Stomach smooth muscle (tissue), 2 donors: ENCODE results near the gene FXYD4.
"Not testable (repeated sequence)": the region's sequence is repeated elsewhere in the genome, so short reads cannot be mapped to it uniquely, and the experiment has no call there.

ENCODE experiments used
- H3K27ac ChIP-seq: one replicate; pipeline ENCODE4 v1.7.0; 2013; ENCODE audit warnings: mild to moderate bottlenecking, low read length, inconsistent platforms
- H3K27me3 ChIP-seq, 2 donors: one replicate each; pipeline ENCODE4 v1.7.0; 2013; ENCODE audit warnings: low read length in 2 of 2; ENCODE audit not compliant: insufficient read depth in 2 of 2, control insufficient read depth in 1 of 2
- H3K36me3 ChIP-seq, 2 donors: one replicate each; pipeline ENCODE4 v1.7.0; 2013; ENCODE audit warnings: low read length in 2 of 2; ENCODE audit not compliant: control insufficient read depth in 2 of 2, insufficient read depth in 2 of 2
- H3K4me1 ChIP-seq: one replicate; pipeline ENCODE4 v1.7.0; 2013; ENCODE audit warnings: low read length; ENCODE audit not compliant: control insufficient read depth, insufficient read depth
- H3K4me3 ChIP-seq, 2 donors: one replicate each; pipeline ENCODE4 v1.7.0; 2013; ENCODE audit warnings: low read length in 2 of 2
- H3K9ac ChIP-seq, 2 donors: one replicate each; pipeline ENCODE4 v1.7.0; 2013; ENCODE audit warnings: low read length in 2 of 2, mild to moderate bottlenecking in 1 of 2
- H3K9me3 ChIP-seq, 2 donors: one replicate each; pipeline ENCODE4 v1.7.0; 2013; ENCODE audit warnings: low read length in 2 of 2; ENCODE audit not compliant: control insufficient read depth in 2 of 2
- donor health status: healthy.
- donor health status: Pancreatic carcinoma.

FXYD4 gene

DNA sequence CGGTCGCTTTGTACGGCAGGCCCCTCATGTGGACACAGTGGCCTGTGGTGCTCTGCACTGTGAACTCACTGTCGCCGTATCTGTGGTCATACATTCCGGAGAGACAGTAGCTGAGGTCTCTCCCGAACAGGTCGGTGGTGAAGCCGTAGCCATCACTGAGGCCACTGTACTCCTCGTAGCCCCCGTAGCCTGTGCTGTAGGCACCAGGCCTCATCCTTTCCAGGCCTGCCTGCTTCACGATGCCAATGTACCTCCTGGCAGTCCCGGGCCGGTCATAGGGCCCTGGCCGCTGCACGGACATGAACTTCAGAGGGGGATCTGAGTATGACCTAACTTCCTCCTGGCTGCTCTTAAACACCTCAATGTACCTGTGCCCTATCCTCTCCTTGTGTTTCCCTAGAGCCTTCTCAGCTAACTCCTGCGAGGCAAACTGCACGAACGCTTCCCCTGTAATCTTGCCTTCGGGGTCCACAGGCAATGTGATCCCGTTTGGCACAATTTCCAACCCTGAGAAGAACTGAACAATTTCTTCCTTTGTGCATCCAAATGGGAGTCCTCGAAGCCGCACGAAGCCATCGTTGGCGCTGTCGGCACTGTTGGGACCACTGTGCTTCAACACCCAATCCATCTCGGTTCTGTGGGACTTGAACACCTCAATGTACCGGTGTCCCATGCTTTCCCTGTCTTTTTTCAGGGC is 15.7 kb downstream of the FXYD4 start:
- peaks cover 3% of the 10 kb centered on the region for H3K4me1 ChIP-seq
- H3K27me3 ChIP-seq = no peaks in the 10 kb centered on the region
- no peak overlapping the region for H3K27ac ChIP-seq
- H3K9me3 ChIP-seq = no peaks in the 10 kb centered on the region
- no peak overlapping the region for H3K9ac ChIP-seq
- H3K4me3 ChIP-seq = no peak overlapping the region
- peaks cover 40% of the 10 kb centered on the region in 2 donors for H3K36me3 ChIP-seq

DNA sequence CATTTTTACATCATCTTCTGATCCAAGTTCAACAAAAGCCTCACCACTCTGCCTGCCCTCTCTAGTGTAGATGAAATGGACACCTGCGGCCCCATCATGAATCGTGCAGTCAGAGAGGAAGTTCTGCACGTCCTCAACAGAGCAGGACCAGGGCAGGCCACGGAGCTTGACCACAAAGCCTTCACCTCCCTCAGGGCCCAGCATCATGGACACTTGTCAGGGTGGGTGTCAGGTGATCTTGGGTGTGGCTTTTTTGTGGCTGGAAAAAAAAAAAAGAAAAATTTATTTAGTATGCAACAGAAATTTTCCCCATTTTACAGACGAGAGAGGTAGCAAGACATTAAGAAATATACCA is 16.2 kb downstream of the FXYD4 start:
- Histone ChIP-seq H3K4me1 (peaks cover 3% of the 10 kb centered on the region), H3K27me3 (no peaks in the 10 kb centered on the region), H3K4me3 (no peak overlapping the region), H3K9ac (no peak overlapping the region), H3K9me3 (no peaks in the 10 kb centered on the region), H3K36me3 (peaks cover 44% of the 10 kb centered on the region in 2 donors), H3K27ac (no peak overlapping the region)

- Histone ChIP-seq H3K4me1 (peaks cover 4% of the 10 kb centered on the region), H3K27me3 (no peaks in the 10 kb centered on the region), H3K36me3 (peaks cover 55 to 58% of the 10 kb centered on the region in 2 donors), H3K4me3 (no peak overlapping the region), H3K9me3 (no peaks in the 10 kb centered on the region), H3K9ac (no peak overlapping the region), H3K27ac (no peak overlapping the region)
Measured at GRCh38 chr10:43389867-43390266, 18.4 kb downstream of the FXYD4 start.

DNA sequence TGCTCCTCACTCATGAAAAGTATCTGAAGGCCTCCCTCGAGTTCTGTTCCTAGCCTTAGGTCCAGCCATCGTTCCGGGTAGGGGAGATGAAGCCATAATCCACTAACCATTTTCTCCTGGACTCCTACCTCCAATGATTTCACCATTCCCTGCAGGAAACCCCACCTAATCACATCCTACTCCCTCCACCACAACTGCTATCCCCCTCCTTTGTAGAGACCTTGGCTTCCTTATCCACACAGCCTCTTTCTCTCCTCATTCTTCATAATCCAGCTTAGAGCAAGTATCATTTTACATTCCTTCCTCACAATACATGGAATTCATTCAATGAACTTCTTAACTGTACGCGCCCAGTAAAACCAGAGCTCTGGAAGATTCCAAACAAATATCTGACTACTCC is 18.9 kb downstream of the FXYD4 start:
- H3K4me3 ChIP-seq = no peak overlapping the region
- H3K9me3 ChIP-seq = no peaks in the 10 kb centered on the region
- no peak overlapping the region for H3K27ac ChIP-seq
- peaks cover 6% of the 10 kb centered on the region for H3K4me1 ChIP-seq
- no peaks in the 10 kb centered on the region for H3K27me3 ChIP-seq
- H3K9ac ChIP-seq = no peak overlapping the region
- H3K36me3 ChIP-seq = peaks cover 55 to 58% of the 10 kb centered on the region in 2 donors

GRCh38 chr10:43390759-43391158 is 19.3 kb downstream of the FXYD4 start:
- Histone ChIP-seq H3K9ac (no peak overlapping the region), H3K4me1 (peaks cover 10% of the 10 kb centered on the region), H3K27me3 (no peaks in the 10 kb centered on the region), H3K27ac (no peak overlapping the region), H3K4me3 (no peak overlapping the region), H3K36me3 (peaks cover 55 to 58% of the 10 kb centered on the region in 2 donors), H3K9me3 (no peaks in the 10 kb centered on the region)

DNA sequence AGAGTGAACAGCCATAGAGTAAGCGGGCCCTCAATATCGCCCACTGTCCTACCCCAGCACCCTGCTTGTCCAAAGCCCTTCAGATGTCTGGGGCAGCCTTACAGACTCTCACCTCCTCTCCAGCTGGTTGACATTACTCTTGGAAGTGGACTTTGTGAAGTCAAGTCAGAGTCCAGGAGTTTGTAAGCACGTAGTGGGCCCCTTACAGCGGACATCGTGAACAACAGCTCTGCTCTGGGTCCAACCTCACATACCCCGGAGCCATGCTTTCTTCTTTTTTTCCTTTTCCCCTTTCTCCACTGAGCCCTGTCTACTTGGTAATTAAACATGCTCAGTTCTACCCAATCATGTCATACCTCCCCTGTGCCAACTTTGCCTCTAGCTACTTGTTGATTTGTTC is 20.1 kb downstream of the FXYD4 start:
- no peaks in the 10 kb centered on the region for H3K9me3 ChIP-seq
- H3K9ac ChIP-seq = no peak overlapping the region
- no peak overlapping the region for H3K4me3 ChIP-seq
- no peak overlapping the region for H3K27ac ChIP-seq
- peaks cover 16% of the 10 kb centered on the region for H3K4me1 ChIP-seq
- no peaks in the 10 kb centered on the region for H3K27me3 ChIP-seq
- peaks cover 53 to 54% of the 10 kb centered on the region in 2 donors for H3K36me3 ChIP-seq

DNA sequence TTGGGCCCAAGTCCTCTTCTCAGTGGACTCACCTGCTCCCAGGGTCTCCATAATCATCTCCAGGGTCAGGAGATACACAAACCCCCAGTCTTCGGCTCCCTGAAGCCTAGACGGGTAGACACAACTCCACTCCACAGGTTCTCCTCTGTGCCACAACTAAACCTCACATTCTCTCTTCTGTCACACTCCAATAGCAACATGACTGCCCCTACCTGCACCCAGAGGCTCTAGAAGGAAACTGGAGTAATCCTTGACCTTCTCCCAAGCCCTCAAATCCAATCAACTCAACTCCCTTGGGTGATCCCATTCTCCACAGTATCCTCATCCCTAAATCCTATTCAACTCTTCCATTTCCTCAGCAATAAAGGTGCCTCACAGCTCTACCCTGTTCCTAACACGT is 21.3 kb downstream of the FXYD4 start:
- no peak overlapping the region for H3K9ac ChIP-seq
- H3K36me3 ChIP-seq = peaks cover 40 to 42% of the 10 kb centered on the region in 2 donors
- H3K27ac ChIP-seq = no peak overlapping the region

DNA sequence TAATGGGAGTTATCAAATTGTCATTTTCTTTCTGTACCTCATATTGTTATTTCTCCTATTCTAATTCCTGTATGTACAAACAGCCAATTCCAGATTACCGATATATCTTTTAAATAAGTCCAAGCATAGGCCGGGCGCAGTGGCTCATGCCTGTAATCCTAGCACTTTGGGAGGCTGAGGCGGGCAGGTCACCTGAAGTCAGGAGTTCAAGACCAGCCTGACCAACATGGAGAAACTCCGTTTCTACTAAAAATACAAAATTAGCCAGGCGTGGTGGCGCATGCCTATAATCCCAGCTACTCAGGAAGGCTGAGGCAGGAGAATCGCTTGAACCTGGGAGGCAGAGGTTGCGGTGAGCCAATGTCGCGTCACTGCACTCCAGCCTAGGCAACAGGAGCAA is 21.8 kb downstream of the FXYD4 start:
- not testable (repeated sequence) for H3K9me3 ChIP-seq, H3K27me3 ChIP-seq, H3K9ac ChIP-seq, H3K27ac ChIP-seq, H3K4me3 ChIP-seq
- peaks cover 20% of the 10 kb centered on the region for H3K4me1 ChIP-seq
- peaks cover 37 to 39% of the 10 kb centered on the region in 2 donors for H3K36me3 ChIP-seq

More for the DNA sequence above, 21.3 kb downstream of the FXYD4 start:
- H3K9me3 ChIP-seq = no peaks in the 10 kb centered on the region
- peaks cover 16% of the 10 kb centered on the region for H3K4me1 ChIP-seq
- no peak overlapping the region for H3K4me3 ChIP-seq
- H3K27me3 ChIP-seq = no peaks in the 10 kb centered on the region

DNA sequence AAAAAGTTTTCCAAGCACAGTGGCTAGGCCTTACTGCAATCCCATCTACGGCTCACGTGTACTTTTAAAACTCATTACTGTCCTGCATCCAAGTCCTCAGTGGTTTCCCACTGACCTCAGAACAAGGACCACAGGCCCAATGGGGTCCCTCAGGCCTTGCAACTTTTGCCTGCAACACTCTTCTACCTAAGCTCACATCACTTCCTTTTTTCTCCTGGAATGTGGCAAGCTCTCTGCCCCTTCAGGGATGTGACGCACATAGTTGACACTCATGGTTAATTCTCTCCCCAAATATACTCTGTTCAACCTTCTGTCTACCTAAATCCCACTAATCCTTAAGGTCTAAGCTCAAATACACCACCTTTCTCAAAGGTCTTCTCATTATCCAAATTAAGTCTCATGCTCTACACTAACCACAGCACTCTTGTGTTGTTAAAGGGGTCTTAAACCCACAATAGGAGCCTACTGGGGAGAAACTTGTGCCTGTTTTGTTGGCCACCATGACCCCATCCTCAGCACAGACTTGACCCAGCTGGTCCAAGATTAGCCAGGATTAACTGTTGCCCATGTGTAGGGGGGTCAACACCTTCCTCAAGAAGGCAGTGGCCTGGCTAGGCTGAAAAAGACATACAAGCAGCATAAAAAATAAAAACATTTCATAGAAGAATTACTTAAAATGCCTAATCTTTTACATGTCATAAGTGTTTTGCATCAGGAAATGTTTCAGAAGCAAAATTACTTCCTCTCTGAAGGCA is 22.3 kb downstream of the FXYD4 start:
- no peaks in the 10 kb centered on the region for H3K9me3 ChIP-seq
- peak overlapping the region in 1 of 2 donors; percentile 6 for H3K9ac ChIP-seq
- no peak overlapping the region for H3K27ac ChIP-seq
- peaks cover 34% of the 10 kb centered on the region in 2 donors for H3K36me3 ChIP-seq
- H3K27me3 ChIP-seq = no peaks in the 10 kb centered on the region
- peaks cover 26% of the 10 kb centered on the region for H3K4me1 ChIP-seq
- H3K4me3 ChIP-seq = no peak overlapping the region

- H3K27me3 ChIP-seq = no peaks in the 10 kb centered on the region
- H3K9ac ChIP-seq = no peak overlapping the region
- no peak overlapping the region for H3K4me3 ChIP-seq
- H3K27ac ChIP-seq = no peak overlapping the region
- H3K4me1 ChIP-seq = peaks cover 26% of the 10 kb centered on the region
- H3K36me3 ChIP-seq = peaks cover 33 to 36% of the 10 kb centered on the region in 2 donors
- no peaks in the 10 kb centered on the region for H3K9me3 ChIP-seq
Measured at GRCh38 chr10:43394868-43395267, 23.4 kb downstream of the FXYD4 start.

DNA sequence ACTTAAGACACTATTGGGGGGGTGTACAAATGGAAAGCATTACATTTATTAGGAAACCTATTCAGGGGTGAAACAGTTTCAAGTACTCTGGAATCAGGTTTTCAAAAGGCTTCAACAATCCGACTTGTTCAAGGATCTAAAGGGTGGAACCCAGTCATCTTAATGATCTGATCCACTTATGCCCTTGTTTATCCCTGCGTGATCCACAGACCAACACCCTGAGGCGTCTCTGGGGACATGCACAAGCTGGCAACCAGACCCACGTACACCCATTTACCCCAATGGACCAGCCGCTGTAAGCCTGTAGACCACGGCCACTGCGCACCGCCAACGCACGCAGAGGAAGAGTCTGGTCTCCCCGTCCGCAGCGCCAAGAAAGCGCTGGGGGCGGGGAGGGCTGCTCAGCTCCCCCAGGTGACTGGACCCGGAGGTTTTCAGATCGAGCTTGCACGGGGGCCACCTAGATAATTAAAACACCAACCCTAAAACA is 24.2 kb downstream of the FXYD4 start:
- peak overlapping the region; percentile 85 for H3K27ac ChIP-seq
- H3K9ac ChIP-seq = peak overlapping the region; percentile 76 to 80
- peak overlapping the region; percentile 80 to 85 for H3K4me3 ChIP-seq
- H3K27me3 ChIP-seq = no peaks in the 10 kb centered on the region
- H3K9me3 ChIP-seq = no peaks in the 10 kb centered on the region
- peaks cover 26% of the 10 kb centered on the region for H3K4me1 ChIP-seq
- peaks cover 26 to 30% of the 10 kb centered on the region in 2 donors for H3K36me3 ChIP-seq
